Colonic mucosa (tissue), 4 donors: ENCODE measurements around the gene LPAR2. TPM values are rescaled to one million over a fixed set of nuclear protein-coding genes. Genes with fewer than 3 reads are reported as not detected.

Experiments used
- DNase-seq: peaks from one replicate; pipeline ENCODE4 v3.0.0-alpha.2; 2020
- H3K27ac ChIP-seq: fragments of 200-600 bp; one replicate; pipeline ENCODE4 v1.8.0; 2021
- H3K27me3 ChIP-seq: fragments of 200-600 bp; one replicate; pipeline ENCODE4 v1.8.0; 2021
- H3K36me3 ChIP-seq: fragments of 200-600 bp; one replicate; pipeline ENCODE4 v1.8.0; 2021
- H3K4me1 ChIP-seq: fragments of 200-600 bp; one replicate; pipeline ENCODE4 v1.8.0; 2021; ENCODE audit warnings: mild to moderate bottlenecking
- H3K4me3 ChIP-seq: fragments of 200-600 bp; one replicate; pipeline ENCODE4 v1.8.0; 2021
- H3K9ac ChIP-seq, 2 donors: one replicate each; pipeline ENCODE4 v1.7.0; 2013; ENCODE audit warnings: control low read depth in 2 of 2, low read depth in 2 of 2, low read length in 2 of 2
- H3K9me3 ChIP-seq: fragments of 200-600 bp; one replicate; pipeline ENCODE4 v1.8.0; 2021
- intact Hi-C: fragments of 100-400 bp; cut with DNase I; formaldehyde crosslinking; loops from one replicate; pipeline ENCODE4 v1.14.1; 2022
- total RNA-seq, 2 donors: library from RNA; stranded (reverse); fragmentation: NEBNext Ultra II Directional in 1 of 2; extraction: Animal tissue kit (Norgen Biotek cat#: 25700) in 1 of 2; gene quantifications; one replicate each; pipeline ENCODE4 v1.2.1, GENCODE V29; 2021
- TF ChIP-seq, protein P1 (sequence below): fragments of 200-600 bp; IDR thresholded peaks from one replicate; pipeline ENCODE4 v1.8.0; 2022; ENCODE audit warnings: antibody characterized with exemption, mild to moderate bottlenecking
- donor health status: healthy.
- donor health status: DM: no; HTN: no; CAD: no.
- donor health status: DM: no; HTN: no; CAD: no.

The LPAR2 gene
- total RNA-seq, 2 donors from 2014 or later: 16.6 to 22.6 TPM

DNA sequence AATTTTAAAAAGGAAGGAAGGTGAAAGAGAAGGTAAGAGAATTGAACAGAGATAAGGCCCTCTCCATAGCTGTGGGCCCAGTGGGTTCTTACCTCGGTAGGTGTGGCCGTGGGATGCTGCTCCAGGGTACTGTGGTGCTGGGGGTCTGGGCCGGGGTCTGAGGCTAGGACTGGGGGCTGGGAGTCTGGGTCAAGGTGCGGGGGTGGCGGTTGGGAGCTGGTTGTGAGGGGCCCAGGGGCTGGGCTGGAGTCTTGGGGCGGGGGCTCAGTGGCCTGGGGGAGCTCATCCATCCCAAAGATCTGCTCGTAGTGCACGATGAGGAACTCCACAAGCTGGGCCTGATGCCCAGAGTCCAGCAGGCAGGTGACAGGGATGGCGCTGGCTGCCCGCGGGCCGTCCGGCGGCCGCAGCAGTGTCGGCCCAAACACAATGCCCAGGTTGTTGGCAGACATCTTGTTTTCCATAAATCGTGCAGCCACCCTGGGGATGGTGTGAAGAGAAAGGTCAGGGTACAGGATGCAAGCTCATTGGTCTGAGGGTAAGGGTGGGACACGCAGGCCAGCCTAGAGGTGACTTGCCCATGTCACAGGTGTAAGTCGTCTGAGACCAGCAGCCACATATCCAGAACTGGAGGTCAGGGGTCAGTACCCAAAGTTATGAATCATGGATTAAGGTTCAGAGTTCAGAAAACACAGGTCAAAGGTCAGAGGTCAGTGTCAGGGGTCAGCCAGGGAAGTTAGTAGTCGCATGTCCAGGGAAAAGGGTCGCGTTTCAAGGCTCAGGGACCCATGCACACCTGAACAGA lies 5.9 kb upstream of the LPAR2 start:
- no peaks in the 10 kb centered on the region for H3K9me3 ChIP-seq

DNA sequence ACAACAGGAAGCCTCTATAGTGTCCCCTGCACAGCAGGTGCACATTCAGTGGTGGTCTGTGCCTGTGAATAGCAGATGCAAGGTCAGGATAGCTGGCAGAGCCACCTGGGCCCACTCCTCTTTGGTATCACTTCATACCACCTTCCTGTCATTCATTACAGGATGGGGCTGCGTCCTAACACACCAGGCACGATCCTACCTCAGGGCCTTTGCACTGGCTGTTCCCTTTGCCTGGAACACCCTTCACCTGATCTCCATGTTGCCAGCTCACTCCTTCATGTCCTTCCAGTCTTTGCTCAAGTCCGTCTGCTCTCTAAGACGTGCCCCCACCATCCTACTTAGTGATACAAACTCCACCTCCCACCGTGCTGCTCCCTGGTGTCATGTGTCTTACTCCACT lies 4.6 kb upstream of the LPAR2 start:
- H3K9ac ChIP-seq: no peak overlapping the region
- no peak overlapping the region for H3K27ac ChIP-seq
- no peak overlapping the region for H3K4me3 ChIP-seq
- no peaks in the 10 kb centered on the region for H3K36me3 ChIP-seq
- no peaks in the 10 kb centered on the region for H3K27me3 ChIP-seq
- H3K9me3 ChIP-seq: no peaks in the 10 kb centered on the region
- no peaks in the 10 kb centered on the region for H3K4me1 ChIP-seq
- no peak for DNase-seq
- TF ChIP-seq, protein P1, sequence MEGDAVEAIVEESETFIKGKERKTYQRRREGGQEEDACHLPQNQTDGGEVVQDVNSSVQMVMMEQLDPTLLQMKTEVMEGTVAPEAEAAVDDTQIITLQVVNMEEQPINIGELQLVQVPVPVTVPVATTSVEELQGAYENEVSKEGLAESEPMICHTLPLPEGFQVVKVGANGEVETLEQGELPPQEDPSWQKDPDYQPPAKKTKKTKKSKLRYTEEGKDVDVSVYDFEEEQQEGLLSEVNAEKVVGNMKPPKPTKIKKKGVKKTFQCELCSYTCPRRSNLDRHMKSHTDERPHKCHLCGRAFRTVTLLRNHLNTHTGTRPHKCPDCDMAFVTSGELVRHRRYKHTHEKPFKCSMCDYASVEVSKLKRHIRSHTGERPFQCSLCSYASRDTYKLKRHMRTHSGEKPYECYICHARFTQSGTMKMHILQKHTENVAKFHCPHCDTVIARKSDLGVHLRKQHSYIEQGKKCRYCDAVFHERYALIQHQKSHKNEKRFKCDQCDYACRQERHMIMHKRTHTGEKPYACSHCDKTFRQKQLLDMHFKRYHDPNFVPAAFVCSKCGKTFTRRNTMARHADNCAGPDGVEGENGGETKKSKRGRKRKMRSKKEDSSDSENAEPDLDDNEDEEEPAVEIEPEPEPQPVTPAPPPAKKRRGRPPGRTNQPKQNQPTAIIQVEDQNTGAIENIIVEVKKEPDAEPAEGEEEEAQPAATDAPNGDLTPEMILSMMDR: no peak
- intact Hi-C loops: no loop called here

More for the DNA sequence above, 5.9 kb upstream of the LPAR2 start:
- H3K4me3 ChIP-seq: no peak overlapping the region
- intact Hi-C loops: no loop called here
- DNase-seq: no peak
- no peak overlapping the region for H3K27ac ChIP-seq
- no peaks in the 10 kb centered on the region for H3K36me3 ChIP-seq
- no peaks in the 10 kb centered on the region for H3K4me1 ChIP-seq
- H3K27me3 ChIP-seq: no peaks in the 10 kb centered on the region
- H3K9ac ChIP-seq: no peak overlapping the region
- TF ChIP-seq, protein P1: no peak

DNA sequence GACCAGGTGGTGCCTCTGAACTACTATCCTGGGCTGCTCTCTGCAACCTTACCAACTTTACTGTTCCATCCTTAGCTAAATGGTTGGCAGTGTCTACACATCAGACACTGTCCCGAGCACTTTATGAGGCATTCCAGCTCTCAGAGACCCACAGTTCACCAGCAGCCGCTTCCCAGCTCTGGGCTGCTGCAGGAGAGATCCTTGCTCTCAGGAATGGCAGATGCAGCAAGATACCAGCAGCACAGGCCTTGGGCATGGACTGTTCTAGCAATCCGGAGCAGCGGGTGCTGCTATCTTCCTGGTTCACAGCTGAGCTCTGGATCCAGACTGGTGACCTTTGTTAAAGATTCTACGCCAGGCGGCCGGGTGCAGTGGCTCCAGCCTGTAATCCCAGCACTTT lies 3.3 kb upstream of the LPAR2 start:
- TF ChIP-seq, protein P1: no peak
- no peaks in the 10 kb centered on the region for H3K36me3 ChIP-seq
- H3K27ac ChIP-seq: no peak overlapping the region
- no peaks in the 10 kb centered on the region for H3K27me3 ChIP-seq
- no peaks in the 10 kb centered on the region for H3K9me3 ChIP-seq
- H3K4me3 ChIP-seq: no peak overlapping the region
- no peak for DNase-seq
- no peaks in the 10 kb centered on the region for H3K4me1 ChIP-seq
- intact Hi-C loops: no loop called here
- no peak overlapping the region for H3K9ac ChIP-seq

DNA sequence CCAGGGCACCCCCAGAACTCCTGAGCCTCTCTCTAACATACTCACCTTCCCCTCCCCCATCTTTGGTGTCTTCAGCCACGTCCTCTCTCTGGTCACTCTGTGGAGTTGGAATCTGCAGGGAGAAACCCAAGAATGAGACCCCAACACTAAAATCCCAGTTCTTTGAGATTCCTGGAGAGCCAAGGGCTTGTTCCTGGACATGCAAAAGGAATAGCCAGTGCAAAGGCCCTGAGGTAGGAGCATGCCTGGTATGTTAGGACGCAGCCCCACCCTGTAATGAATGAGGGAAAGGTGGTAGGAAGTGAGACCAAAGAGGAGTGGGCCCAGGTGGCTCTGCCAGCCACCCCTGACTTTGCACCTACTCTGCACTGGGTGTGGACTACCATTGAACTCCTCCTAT lies 2.4 kb upstream of the LPAR2 start:
- TF ChIP-seq, protein P1: no peak
- no peak overlapping the region for H3K27ac ChIP-seq
- no peaks in the 10 kb centered on the region for H3K9me3 ChIP-seq
- H3K4me1 ChIP-seq: no peaks in the 10 kb centered on the region
- no peak overlapping the region for H3K9ac ChIP-seq
- DNase-seq: no peak
- no peaks in the 10 kb centered on the region for H3K36me3 ChIP-seq
- intact Hi-C loops: no loop called here
- H3K27me3 ChIP-seq: no peaks in the 10 kb centered on the region
- no peak overlapping the region for H3K4me3 ChIP-seq

DNA sequence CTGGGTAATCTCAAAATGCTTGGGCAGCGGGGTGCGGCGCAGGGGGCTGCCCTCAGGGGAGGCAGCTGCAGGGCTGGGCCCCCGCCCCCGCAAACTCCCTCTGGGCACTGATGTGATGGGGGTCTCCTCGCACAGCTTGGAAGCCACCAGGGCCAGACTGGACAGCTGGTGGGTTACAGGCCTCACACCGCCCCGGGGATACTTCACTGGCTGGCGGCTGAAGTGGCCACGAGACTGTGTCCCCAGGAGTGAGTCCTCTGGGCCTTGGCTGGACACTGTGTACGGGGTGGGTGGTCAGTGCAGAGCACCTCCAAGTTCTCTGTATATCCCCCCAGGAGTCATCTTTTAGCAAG lies 2.0 kb upstream of the LPAR2 start:
- DNase-seq: no peak
- TF ChIP-seq, protein P1: no peak
- Histone ChIP-seq H3K4me1 (no peaks in the 10 kb centered on the region), H3K9me3 (no peaks in the 10 kb centered on the region), H3K36me3 (no peaks in the 10 kb centered on the region), H3K9ac (no peak overlapping the region), H3K4me3 (no peak overlapping the region), H3K27me3 (no peaks in the 10 kb centered on the region), H3K27ac (no peak overlapping the region)
- intact Hi-C loops: no loop called here
